Parathyroid adenoma (tissue), 2 donors: ENCODE data around the gene RNF113A.

Experiments used
- H2AFZ ChIP-seq: fragments of 300-600 bp; sonication (generic); one replicate; pipeline ENCODE4 v1.7.0; 2017; ENCODE audit warnings: antibody characterized with exemption, mild to moderate bottlenecking
- H3K27ac ChIP-seq: fragments of 300-600 bp; sonication (generic); one replicate; pipeline ENCODE4 v1.7.0; 2017
- H3K27me3 ChIP-seq: fragments of 300-600 bp; sonication (generic); one replicate; pipeline ENCODE4 v1.7.0; 2017; ENCODE audit warnings: low read length; ENCODE audit not compliant: control insufficient read depth, insufficient read depth
- H3K36me3 ChIP-seq: fragments of 300-600 bp; sonication (generic); one replicate; pipeline ENCODE4 v1.7.0; 2017; ENCODE audit warnings: low read length; ENCODE audit not compliant: control insufficient read depth, insufficient read depth
- H3K4me1 ChIP-seq: fragments of 300-600 bp; sonication (generic); one replicate; pipeline ENCODE4 v1.7.0; 2017; ENCODE audit warnings: control low read depth
- H3K4me2 ChIP-seq: fragments of 300-600 bp; sonication (generic); one replicate; pipeline ENCODE4 v1.7.0; 2017; ENCODE audit warnings: low read length
- H3K4me3 ChIP-seq: fragments of 300-600 bp; sonication (generic); one replicate; pipeline ENCODE4 v1.7.0; 2017; ENCODE audit warnings: low read depth, low read length
- H3K79me2 ChIP-seq: fragments of 300-600 bp; sonication (generic); one replicate; pipeline ENCODE4 v1.7.0; 2017; ENCODE audit warnings: control low read depth
- H3K9ac ChIP-seq: fragments of 300-600 bp; sonication (generic); one replicate; pipeline ENCODE4 v1.7.0; 2017; ENCODE audit warnings: mild to moderate bottlenecking
- H3K9me3 ChIP-seq: fragments of 300-600 bp; sonication (generic); one replicate; pipeline ENCODE4 v1.7.0; 2017; ENCODE audit warnings: low read length; ENCODE audit not compliant: control insufficient read depth
- CTCF ChIP-seq: fragments of 300-600 bp; sonication (generic); IDR thresholded peaks from one replicate; pipeline ENCODE4 v1.7.0; 2017; ENCODE audit warnings: antibody characterized with exemption, mild to moderate bottlenecking
- donor health status: primary hyperparathyroidism.

Gene RNF113A

GRCh38 chrX:119878740-119879139, 7.2 kb upstream of the RNF113A start:
- no peaks in the 10 kb centered on the region for H3K4me1 ChIP-seq
- no peak overlapping the region for H3K9ac ChIP-seq
- H3K79me2 ChIP-seq = no peaks in the 10 kb centered on the region
- no peak overlapping the region for H3K27ac ChIP-seq
- H3K9me3 ChIP-seq = no peaks in the 10 kb centered on the region
- H3K4me3 ChIP-seq = no peak overlapping the region
- no peaks in the 10 kb centered on the region for H3K36me3 ChIP-seq
- H3K4me2 ChIP-seq = no peak overlapping the region
- no peak overlapping the region for H2AFZ ChIP-seq
- H3K27me3 ChIP-seq = no peaks in the 10 kb centered on the region
- no peak for TF ChIP-seq CTCF

- H2AFZ ChIP-seq = peak overlapping the region; percentile 86
- H3K9ac ChIP-seq = no peak overlapping the region
- TF ChIP-seq CTCF = no peak
- H3K4me2 ChIP-seq = peak overlapping the region; percentile 71
- H3K36me3 ChIP-seq = no peaks in the 10 kb centered on the region
- no peaks in the 10 kb centered on the region for H3K27me3 ChIP-seq
- peaks cover 4% of the 10 kb centered on the region for H3K4me1 ChIP-seq
- peak overlapping the region; percentile 99 for H3K27ac ChIP-seq
- H3K4me3 ChIP-seq = peak overlapping the region; percentile 89
- H3K79me2 ChIP-seq = peaks cover 6% of the 10 kb centered on the region
- no peaks in the 10 kb centered on the region for H3K9me3 ChIP-seq
These were observed 311 bp downstream of the RNF113A start for GRCh38 chrX:119871245-119871598.

- Histone ChIP-seq H2AFZ (peak overlapping the region; percentile 86), H3K9ac (peak overlapping the region; percentile 37), H3K27me3 (no peaks in the 10 kb centered on the region), H3K9me3 (no peaks in the 10 kb centered on the region), H3K4me2 (peak overlapping the region; percentile 71), H3K79me2 (peaks cover 6% of the 10 kb centered on the region), H3K4me1 (peaks cover 4% of the 10 kb centered on the region), H3K4me3 (peak overlapping the region; percentile 89), H3K27ac (peak overlapping the region; percentile 99), H3K36me3 (no peaks in the 10 kb centered on the region)
- TF ChIP-seq CTCF = no peak
These were observed 854 bp downstream of the RNF113A start for GRCh38 chrX:119870626-119871131.

GRCh38 chrX:119853444-119853843, 18.1 kb downstream of the RNF113A start:
- H3K27me3 ChIP-seq = no peaks in the 10 kb centered on the region
- H2AFZ ChIP-seq = peak overlapping the region; percentile 71
- peak overlapping the region; percentile 59 for H3K27ac ChIP-seq
- H3K36me3 ChIP-seq = no peaks in the 10 kb centered on the region
- no peak overlapping the region for H3K9ac ChIP-seq
- H3K79me2 ChIP-seq = no peaks in the 10 kb centered on the region
- TF ChIP-seq CTCF = no peak
- no peaks in the 10 kb centered on the region for H3K9me3 ChIP-seq
- no peaks in the 10 kb centered on the region for H3K4me1 ChIP-seq
- H3K4me3 ChIP-seq = peak overlapping the region; percentile 88
- H3K4me2 ChIP-seq = peak overlapping the region; percentile 62
